ENCODE data around the gene PEMT. TPM values are rescaled to one million over a fixed set of nuclear protein-coding genes. Genes with fewer than 3 reads are reported as not detected.

The PEMT gene
- total RNA-seq, 1 experiment from 2014 or later, result 69.8 TPM

DNA sequence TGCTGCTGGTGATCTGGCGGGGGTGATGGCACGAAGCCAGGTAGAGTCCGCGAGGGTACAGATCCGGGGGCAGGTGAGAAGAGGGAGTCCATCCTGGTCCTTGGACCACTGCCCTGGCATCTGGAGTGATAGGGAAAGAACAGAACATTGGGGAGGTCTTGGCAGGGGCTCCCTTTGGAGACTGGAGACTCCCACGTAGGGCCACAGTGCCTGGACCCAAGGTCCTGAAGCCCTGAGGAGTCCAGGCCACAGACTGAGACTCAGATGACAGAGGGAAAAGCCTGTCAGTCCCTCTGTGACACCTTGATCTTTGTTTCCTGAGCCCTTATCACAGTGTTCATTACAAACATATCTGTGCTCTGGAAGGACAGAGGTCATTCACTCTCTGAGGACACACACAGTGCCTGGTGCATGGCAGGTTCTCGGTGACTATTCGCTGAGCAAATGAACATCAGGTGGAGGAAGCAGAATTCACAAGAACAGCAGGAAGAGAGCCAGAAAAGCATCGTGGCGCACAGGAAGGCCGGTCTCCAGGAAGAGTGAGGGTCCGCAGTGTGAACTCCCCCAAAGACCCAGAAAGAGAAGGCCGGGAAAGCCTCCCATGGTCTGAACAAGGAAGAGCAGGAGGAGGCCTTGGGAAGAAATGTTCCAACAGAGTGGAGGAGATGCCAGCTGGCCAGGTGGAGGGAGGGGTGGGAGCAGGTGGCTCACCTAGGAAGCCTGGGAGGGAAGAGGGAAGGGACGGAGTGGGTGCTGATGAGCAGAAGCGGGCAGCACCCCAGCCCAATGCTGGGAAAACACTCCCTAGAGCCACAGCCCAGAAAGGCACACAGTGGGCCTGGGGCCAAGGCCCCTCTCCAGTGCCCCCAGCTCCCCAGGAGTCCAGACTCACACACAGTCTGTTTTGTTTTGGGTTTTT is 20.5 kb downstream of the PEMT start:
- H3K4me1 ChIP-seq (ENCODE audit: low read length), result no peaks in the 10 kb centered on the region
- no peaks in the 10 kb centered on the region for H3K9me2 ChIP-seq (replicated peaks; ENCODE audit: insufficient read depth, low read length)
- no peaks in the 10 kb centered on the region for H3K9me3 ChIP-seq (ENCODE audit: low read length)

DNA sequence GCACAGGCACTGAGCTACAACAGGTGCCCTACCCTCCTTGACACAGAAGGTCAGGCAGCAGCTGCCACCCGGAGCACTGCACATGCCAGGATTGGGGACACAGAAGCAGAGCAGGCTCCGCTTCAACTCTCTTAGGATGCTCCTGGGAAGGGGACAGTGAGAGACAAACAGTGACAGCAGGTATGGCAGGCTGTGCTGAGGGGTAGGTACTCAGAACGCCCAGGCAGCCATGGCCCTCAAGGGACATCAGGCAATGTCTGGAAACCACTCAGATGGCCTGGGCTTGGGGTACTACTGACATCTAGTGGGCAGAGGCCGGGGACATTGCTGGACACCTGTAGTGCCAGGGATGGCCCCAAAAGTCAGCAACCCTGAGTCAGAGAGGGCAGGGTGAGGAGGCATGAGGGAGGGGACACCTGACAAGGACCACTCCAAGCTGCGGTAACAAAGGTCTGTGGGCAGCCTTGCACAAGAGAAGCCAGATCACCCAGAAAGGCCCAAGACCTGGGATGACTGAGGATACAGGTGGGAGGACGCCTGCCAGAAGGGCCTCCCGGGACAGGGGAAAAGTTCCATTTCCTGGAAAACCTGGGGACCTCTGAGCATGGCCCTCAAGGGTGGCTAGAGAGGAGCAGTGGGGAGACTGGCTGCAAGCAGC is 21.2 kb downstream of the PEMT start:
- Histone ChIP-seq H4K20me1 (ENCODE audit: insufficient read depth, low read depth, low read length) (peaks cover 5% of the 10 kb centered on the region; the same call in 1 of the 2 replicates), H3K9ac (ENCODE audit: low read length) (no peak overlapping the region), H3K4me3 (ENCODE audit: low read length) (no peak overlapping the region), H3K36me3 (ENCODE audit: insufficient read depth, low read length) (no peaks in the 10 kb centered on the region), H3K79me2 (ENCODE audit: low read length) (no peaks in the 10 kb centered on the region), H2AFZ (ENCODE audit: low read length) (no peak overlapping the region), H3K27me3 (ENCODE audit: low read length) (no peaks in the 10 kb centered on the region), H3K9me2 (replicated peaks; ENCODE audit: insufficient read depth, low read length) (no peaks in the 10 kb centered on the region), H3K27ac (ENCODE audit: low read length) (no peak overlapping the region), H3K4me1 (ENCODE audit: low read length) (no peaks in the 10 kb centered on the region), H3K9me3 (ENCODE audit: low read length) (no peaks in the 10 kb centered on the region), H3K4me2 (ENCODE audit: low read depth, low read length, poor library complexity, severe bottlenecking) (no peak overlapping the region)
- peak; percentile 46 for DNase-seq

More for the DNA sequence above, 20.5 kb downstream of the PEMT start:
- no peak overlapping the region for H2AFZ ChIP-seq (ENCODE audit: low read length)
- H3K4me2 ChIP-seq (ENCODE audit: low read depth, low read length, poor library complexity, severe bottlenecking), result no peak overlapping the region
- H4K20me1 ChIP-seq (ENCODE audit: insufficient read depth, low read depth, low read length), result no peaks in the 10 kb centered on the region
- no peak overlapping the region for H3K9ac ChIP-seq (ENCODE audit: low read length)
- no peaks in the 10 kb centered on the region for H3K36me3 ChIP-seq (ENCODE audit: insufficient read depth, low read length)
- H3K27ac ChIP-seq (ENCODE audit: low read length), result no peak overlapping the region
- H3K4me3 ChIP-seq (ENCODE audit: low read length), result no peak overlapping the region
- DNase-seq, result no peak
- H3K79me2 ChIP-seq (ENCODE audit: low read length), result no peaks in the 10 kb centered on the region
- no peaks in the 10 kb centered on the region for H3K27me3 ChIP-seq (ENCODE audit: low read length)

DNA sequence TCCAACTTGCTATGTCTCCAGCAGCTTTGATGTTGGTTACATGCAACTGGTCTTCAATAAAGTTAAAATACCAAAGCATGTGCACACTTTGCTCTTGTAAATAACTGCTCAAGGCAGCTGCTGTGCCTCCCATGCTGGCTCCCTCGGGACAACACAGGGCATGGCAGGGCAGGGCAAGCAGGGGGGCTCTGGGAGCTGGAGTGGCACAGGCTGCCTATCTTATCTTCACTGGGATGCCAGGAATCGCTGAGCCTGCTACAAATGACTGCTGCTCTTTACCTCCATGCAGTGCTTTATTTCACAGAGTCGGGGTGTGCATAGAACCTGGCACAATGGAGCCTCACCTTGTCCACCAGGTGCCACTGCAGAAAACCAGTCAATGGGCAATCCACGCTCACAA is 21.8 kb downstream of the PEMT start:
- Histone ChIP-seq H4K20me1 (ENCODE audit: insufficient read depth, low read depth, low read length) (peaks cover 5% of the 10 kb centered on the region; the same call in 1 of the 2 replicates), H3K27me3 (ENCODE audit: low read length) (no peaks in the 10 kb centered on the region), H3K36me3 (ENCODE audit: insufficient read depth, low read length) (no peaks in the 10 kb centered on the region), H3K9me2 (replicated peaks; ENCODE audit: insufficient read depth, low read length) (no peaks in the 10 kb centered on the region), H3K4me3 (ENCODE audit: low read length) (no peak overlapping the region), H3K9ac (ENCODE audit: low read length) (no peak overlapping the region), H3K4me1 (ENCODE audit: low read length) (no peaks in the 10 kb centered on the region), H3K4me2 (ENCODE audit: low read depth, low read length, poor library complexity, severe bottlenecking) (no peak overlapping the region), H3K79me2 (ENCODE audit: low read length) (no peaks in the 10 kb centered on the region), H3K9me3 (ENCODE audit: low read length) (no peaks in the 10 kb centered on the region), H2AFZ (ENCODE audit: low read length) (no peak overlapping the region), H3K27ac (ENCODE audit: low read length) (no peak overlapping the region)
- DNase-seq, result no peak

DNA sequence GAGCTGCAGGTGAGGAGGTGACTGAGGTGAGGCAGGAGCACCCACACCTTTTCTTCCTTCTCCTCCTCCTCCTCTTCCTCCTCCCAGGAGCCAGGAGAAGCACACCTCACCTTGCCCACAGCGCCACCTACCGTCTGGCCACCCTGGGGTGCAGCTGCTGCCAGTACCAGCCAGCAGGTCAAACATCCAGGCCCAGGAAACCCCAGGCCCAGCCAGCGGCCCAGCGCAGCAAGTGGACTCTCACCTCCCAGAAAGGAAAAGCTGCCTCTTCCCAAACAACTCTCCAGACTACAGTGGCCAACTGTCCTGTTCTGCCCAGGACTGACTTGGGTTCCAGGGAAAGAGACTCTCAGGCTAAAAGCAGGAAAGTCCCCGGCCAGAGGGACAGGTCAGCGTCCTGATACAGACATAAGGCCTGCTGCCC is 22.7 kb downstream of the PEMT start:
- Histone ChIP-seq H3K9me3 (ENCODE audit: low read length) (no peaks in the 10 kb centered on the region), H3K79me2 (ENCODE audit: low read length) (no peaks in the 10 kb centered on the region), H4K20me1 (ENCODE audit: insufficient read depth, low read depth, low read length) (peaks cover 5% of the 10 kb centered on the region; the same call in 1 of the 2 replicates), H2AFZ (ENCODE audit: low read length) (no peak overlapping the region), H3K4me2 (ENCODE audit: low read depth, low read length, poor library complexity, severe bottlenecking) (no peak overlapping the region), H3K4me1 (ENCODE audit: low read length) (no peaks in the 10 kb centered on the region), H3K9me2 (replicated peaks; ENCODE audit: insufficient read depth, low read length) (no peaks in the 10 kb centered on the region), H3K27ac (ENCODE audit: low read length) (no peak overlapping the region), H3K36me3 (ENCODE audit: insufficient read depth, low read length) (no peaks in the 10 kb centered on the region), H3K4me3 (ENCODE audit: low read length) (no peak overlapping the region), H3K27me3 (ENCODE audit: low read length) (no peaks in the 10 kb centered on the region), H3K9ac (ENCODE audit: low read length) (no peak overlapping the region)
- DNase-seq, result peak; percentile 84

DNA sequence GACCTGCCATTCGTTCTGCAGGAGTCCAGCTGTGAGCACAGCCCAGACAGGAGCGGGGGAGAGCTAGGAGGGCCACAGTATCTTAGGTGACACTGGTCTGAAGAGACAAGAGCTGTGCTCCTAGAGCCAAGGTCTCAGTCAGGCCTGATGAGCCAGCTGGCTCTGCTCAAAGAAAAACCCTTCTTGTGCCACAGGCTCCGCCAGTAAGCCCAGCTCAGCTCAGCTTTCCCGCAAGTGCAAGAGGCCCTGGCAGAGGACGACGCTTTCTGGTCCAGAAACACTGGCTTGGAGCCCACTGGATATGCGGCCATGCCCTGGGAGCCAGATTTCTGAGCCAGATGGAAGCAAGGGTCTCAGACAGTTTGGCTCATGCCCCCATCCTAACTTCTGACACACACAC is 23.9 kb downstream of the PEMT start:
- Histone ChIP-seq H3K9me3 (ENCODE audit: low read length) (no peaks in the 10 kb centered on the region), H3K36me3 (ENCODE audit: insufficient read depth, low read length) (no peaks in the 10 kb centered on the region), H3K9me2 (replicated peaks; ENCODE audit: insufficient read depth, low read length) (no peaks in the 10 kb centered on the region), H4K20me1 (ENCODE audit: insufficient read depth, low read depth, low read length) (peaks cover 5% of the 10 kb centered on the region; the same call in 1 of the 2 replicates), H3K4me3 (ENCODE audit: low read length) (no peak overlapping the region), H2AFZ (ENCODE audit: low read length) (no peak overlapping the region), H3K9ac (ENCODE audit: low read length) (no peak overlapping the region), H3K4me2 (ENCODE audit: low read depth, low read length, poor library complexity, severe bottlenecking) (no peak overlapping the region), H3K27me3 (ENCODE audit: low read length) (no peaks in the 10 kb centered on the region), H3K4me1 (ENCODE audit: low read length) (no peaks in the 10 kb centered on the region), H3K27ac (ENCODE audit: low read length) (no peak overlapping the region), H3K79me2 (ENCODE audit: low read length) (no peaks in the 10 kb centered on the region)
- no peak for DNase-seq

DNA sequence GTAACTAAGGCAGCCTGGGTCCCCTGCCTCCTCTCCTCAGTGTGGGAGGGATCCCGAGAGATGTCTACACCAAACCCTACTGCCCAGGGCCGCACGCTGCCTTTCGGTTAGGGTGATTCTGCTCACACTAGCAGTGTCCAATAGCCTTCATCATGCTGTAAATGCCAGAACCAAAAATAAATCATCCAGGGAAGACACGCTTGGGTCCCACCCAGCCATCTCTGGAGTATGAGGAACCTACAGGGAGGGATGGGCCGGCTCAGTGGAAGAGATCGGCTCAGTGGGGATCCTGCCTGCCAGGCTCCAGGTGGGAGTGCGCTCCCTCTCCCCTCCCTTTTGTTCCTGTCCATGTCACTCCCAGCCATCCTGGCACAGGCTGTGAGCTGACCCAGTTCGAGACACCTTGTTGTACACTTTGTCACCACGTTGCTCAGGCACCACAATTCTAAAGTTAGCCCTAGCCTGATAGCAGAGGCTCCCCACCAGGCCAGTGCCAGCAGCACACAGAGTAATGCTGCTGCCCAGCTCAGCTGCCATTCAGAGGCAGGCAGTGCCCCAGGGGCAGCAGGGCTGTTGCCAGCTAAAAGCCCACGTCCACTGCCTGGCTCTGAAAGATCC is 24.5 kb downstream of the PEMT start:
- Histone ChIP-seq H3K4me2 (ENCODE audit: low read depth, low read length, poor library complexity, severe bottlenecking) (no peak overlapping the region), H3K36me3 (ENCODE audit: insufficient read depth, low read length) (no peaks in the 10 kb centered on the region), H3K9ac (ENCODE audit: low read length) (no peak overlapping the region), H3K79me2 (ENCODE audit: low read length) (no peaks in the 10 kb centered on the region), H3K27ac (ENCODE audit: low read length) (no peak overlapping the region), H3K4me1 (ENCODE audit: low read length) (no peaks in the 10 kb centered on the region), H4K20me1 (ENCODE audit: insufficient read depth, low read depth, low read length) (peaks cover 5% of the 10 kb centered on the region; the same call in 1 of the 2 replicates), H3K9me2 (replicated peaks; ENCODE audit: insufficient read depth, low read length) (no peaks in the 10 kb centered on the region), H3K9me3 (ENCODE audit: low read length) (no peaks in the 10 kb centered on the region), H3K27me3 (ENCODE audit: low read length) (no peaks in the 10 kb centered on the region), H2AFZ (ENCODE audit: low read length) (no peak overlapping the region), H3K4me3 (ENCODE audit: low read length) (no peak overlapping the region)
- DNase-seq, result no peak

DNA sequence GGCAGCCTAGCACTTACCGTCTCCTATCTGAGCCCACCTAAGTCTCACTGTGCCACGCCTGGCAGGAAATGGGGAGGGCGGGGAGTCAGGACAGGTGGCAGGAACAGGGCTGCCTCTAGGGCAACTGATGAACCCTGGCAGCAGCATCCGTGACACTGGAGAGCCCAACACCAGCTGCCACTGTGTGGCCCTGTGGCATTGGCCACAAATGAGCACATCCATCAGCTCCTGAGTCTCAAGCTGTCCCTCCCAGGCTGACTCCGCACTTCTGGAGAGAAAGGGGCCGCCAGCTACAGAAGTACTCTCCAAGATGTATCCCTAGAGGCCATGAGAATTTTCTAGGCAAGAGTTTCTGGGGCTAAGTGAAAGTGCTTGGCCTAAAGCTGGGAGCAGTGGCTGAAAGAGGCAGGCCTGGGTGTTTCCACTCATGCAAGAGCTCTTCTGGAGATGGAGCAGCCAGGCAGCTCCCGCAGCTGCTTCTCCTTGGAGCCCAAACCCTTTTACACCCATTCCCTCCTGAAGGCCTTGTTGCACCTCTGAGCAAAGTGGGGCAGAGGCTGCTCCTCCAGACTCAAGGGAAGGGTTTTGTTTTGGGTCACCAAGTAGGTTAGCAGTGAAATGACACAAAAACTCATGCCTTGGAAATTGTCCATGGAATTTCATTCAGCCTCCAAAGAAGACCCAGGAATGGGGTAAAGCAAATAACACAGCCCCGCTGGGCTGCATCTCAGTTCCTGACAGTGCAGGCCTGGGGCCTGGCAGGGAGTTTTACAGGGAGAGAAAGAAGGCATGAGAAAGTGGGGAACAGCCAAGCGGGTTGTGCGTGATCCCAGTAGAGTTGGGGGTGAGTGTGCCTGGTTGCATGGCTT is 25.8 kb downstream of the PEMT start:
- H3K9ac ChIP-seq (ENCODE audit: low read length), result no peak overlapping the region
- no peaks in the 10 kb centered on the region for H3K79me2 ChIP-seq (ENCODE audit: low read length)
- peaks cover 5% of the 10 kb centered on the region; the same call in 1 of the 2 replicates for H4K20me1 ChIP-seq (ENCODE audit: insufficient read depth, low read depth, low read length)
- no peak for DNase-seq
- no peak overlapping the region for H3K4me3 ChIP-seq (ENCODE audit: low read length)
- no peak overlapping the region for H3K27ac ChIP-seq (ENCODE audit: low read length)
- no peaks in the 10 kb centered on the region for H3K36me3 ChIP-seq (ENCODE audit: insufficient read depth, low read length)
- no peak overlapping the region for H2AFZ ChIP-seq (ENCODE audit: low read length)
- no peak overlapping the region for H3K4me2 ChIP-seq (ENCODE audit: low read depth, low read length, poor library complexity, severe bottlenecking)
- H3K9me2 ChIP-seq (replicated peaks; ENCODE audit: insufficient read depth, low read length), result no peaks in the 10 kb centered on the region
- no peaks in the 10 kb centered on the region for H3K27me3 ChIP-seq (ENCODE audit: low read length)
- no peaks in the 10 kb centered on the region for H3K4me1 ChIP-seq (ENCODE audit: low read length)
- no peaks in the 10 kb centered on the region for H3K9me3 ChIP-seq (ENCODE audit: low read length)

All from Karpas-422 (cell line).